ENCODE measurements around the gene IMP3.

IMP3 gene

GRCh38 chr15:75620058-75620820 is 19.8 kb downstream of the IMP3 start:
- no peak for DNase-seq

DNA sequence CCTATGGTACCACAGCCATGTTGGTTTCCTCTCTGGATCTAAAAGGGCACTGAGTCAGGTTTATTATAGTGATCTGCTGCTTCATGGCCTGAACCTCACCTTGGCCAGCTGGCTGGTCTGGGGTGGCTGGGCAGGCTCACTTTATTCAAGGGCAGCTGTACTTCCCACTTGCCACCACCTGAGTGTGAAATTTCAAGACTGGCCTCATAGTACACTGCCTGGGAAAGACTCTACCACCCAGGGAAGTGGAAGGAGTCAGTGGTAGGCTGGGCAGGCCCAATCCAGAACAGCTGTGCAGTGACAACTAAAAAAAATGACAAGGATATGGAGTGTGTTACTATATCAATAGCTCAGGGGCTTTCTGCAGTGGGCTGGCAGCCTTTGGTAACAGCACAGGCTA is 23.3 kb downstream of the IMP3 start:
- DNase-seq, result no peak

DNA sequence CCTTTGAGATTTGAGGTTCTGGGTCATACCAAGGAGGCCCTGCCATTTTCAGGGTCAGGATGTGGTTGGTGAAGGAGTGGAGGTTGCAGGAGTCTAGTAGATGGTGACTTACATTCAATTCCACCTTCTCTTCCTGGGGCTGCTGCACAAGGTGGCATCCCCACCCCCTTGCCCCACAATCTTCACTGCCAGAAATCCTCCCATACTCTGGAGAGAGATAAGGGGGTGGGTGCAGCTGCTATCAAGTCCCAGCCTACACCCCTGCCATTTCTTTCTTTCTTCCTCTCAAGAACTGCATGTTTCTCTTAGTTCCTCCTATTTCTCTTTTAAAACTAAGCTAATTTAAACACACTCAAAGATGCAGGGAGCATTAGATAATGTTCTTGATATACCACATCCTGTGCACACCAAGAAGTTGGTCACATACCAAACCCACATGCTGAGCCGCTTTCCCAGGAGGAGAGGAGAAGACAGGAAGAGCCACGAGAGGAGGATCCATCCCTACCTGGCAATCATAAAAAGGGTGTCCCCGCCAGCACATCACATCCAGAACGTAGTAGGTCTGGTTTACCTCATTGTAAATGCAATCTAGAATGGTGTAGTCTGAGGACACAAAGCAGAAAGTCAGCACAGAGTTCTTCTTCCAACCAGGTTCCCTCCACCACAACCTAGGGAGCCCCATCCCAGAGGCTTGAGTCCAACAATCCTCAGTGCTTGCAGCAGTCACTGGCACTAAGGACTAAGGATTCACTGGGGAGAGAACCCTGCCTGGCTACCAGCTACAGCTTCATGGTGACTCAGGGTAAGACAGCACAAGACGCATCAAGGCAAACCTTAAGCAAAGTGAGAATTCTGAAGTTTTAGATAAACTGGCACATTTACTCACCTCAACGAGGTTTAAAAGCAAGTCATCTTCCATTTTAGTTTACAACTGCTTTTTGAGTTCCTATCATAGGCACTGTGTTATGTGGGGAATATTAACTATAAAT is 33.0 kb downstream of the IMP3 start:
- DNase-seq, result peak in 2 of 5 experiments; percentile 49 to 85

DNA sequence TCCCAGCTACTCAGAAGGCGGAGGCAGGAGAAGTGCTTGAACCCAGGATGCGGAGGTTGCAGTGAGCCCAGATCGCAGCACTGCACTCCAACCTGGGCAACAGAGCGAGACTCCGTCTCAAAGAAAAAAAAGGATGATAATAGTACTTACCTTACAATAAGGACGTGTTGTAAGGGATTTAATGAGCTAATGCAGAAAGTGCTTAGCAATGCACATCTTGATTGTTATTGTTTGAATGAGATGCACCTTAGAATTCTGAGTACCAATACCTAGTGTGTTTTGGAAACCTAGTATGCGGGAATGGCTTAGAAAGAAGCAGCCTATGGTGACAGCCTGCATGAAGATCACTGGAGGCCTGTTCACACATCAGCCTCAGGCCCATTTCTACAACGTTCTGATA is 34.0 kb downstream of the IMP3 start:
- DNase-seq, result no peak

DNA sequence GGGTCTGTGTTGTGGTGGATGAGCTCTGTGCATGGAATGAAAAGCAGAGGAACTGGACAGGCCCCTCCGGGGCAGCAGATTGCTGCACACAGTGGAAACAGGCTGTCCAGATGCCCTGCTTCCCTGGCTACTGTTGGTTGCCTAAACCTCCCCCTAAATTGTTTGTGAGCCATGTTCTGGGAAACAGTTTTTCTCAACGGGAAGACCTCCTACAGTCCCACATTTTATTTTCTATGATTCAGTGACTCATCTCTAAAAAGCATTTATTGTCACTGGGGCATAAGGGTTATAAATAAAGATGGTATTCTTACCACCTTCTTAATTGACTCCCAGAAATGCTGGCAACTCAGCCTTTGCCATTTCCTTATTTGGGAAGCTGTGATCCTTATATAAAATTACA is 40.6 kb downstream of the IMP3 start:
- DNase-seq, result no peak

DNA sequence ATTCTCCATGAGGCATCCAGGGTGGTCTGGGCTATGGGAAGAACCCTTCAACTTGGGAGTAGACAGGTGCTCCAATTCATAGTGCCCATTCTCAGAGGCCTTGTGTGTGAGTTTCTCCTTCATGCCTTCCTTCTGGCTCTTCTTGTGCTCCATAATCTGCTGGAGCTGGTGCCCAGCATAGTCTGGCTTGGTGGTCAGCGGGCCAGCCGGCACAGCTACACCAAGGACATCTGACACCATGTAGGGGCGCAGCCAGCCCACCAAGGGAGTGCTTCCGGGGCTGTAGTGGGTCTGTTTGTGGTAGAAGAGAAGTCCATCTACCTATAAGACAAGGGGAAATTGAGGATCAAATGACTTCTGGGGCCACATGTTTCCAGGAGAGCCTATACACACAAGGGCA is 41.7 kb downstream of the IMP3 start:
- DNase-seq, result no peak

- DNase-seq, result peak in 2 of 5 experiments; percentile 7 to 75
Measured at GRCh38 chr15:75597667-75598341, 42.2 kb downstream of the IMP3 start.

DNA sequence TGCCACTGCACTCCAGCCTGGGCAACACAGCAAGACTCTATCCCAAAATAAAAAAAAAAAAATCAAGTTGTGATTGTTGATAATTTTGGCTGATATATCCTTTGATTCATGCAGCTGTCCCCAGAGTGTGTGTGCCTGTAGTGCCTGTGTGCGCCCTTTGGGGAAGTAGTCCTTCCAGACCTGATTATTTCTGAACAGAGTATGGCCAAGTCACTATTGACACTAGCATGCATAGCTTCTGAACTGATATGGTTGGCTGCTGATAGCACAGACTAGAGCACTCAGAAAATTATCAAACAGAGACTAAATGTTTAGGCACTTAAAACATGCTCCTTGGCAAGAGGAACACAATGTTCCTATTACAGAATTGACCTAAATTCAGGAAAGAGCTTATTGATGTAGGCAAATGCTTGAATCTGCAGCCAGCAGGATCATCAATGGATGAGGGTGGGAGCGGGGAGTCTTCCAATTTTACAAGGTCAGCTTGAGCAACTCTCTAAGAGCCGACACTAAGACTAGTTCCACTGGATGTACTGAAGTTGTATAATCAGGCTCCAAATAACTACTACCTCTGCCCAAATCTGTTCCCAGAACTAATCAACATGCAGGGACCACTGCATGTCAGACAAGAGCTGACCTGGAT is 43.2 kb downstream of the IMP3 start:
- no peak for DNase-seq

DNA sequence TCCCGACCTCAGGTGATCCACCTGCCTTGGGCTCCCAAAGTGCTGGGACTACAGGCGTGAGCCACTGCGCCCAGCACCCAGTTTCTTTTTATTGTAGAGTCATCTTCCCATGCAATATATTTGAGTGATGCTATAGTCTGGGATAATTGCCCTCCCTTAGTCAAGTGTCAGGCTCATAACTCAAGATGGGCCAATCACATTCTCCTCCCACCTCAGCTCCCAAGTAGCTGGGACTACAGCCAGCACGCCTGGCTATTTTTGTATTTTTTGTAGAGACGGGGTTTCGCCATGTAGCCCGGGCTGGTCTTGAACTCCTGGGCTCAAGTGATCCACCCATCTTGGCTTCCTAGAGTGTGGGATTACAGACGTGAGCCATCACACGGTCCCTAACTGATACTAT is 45.7 kb downstream of the IMP3 start:
- no peak for DNase-seq

DNA sequence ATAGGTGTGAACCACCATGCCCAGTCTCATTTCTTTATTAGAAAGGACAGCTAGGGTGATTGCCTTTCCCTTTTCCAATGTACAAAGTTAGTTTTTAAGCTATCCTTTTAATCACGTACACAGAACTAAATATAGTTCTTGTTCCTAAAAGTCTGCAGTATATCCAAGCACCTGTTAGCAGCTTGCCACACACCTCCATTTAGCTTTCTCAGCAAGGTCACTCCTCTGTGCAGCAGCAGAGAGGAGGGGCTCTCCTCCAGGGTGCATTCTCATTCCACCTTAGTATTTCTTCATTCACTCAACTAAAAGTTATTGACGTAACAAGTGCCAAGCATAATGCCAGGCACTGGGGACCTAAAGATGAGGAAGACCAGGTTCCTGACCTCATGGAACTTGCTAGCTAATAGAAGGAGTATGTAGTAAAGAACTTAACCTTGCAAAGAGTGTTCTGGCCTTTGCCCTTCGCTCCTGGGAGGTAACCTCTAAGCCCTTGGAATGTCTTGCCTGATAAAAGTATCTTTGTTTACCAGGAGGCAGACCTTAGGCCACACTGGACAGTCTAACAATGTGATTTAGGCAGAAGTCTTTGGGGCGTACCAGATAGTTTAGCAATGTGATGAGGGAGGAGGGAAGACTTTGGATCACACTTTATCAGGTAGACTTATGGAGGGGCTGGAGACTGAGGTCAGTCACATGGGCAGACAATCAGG is 48.2 kb downstream of the IMP3 start:
- no peak for DNase-seq

GRCh38 chr15:75590239-75590638 is 49.8 kb downstream of the IMP3 start:
- DNase-seq, result no peak

Data from T-helper 2 cell (primary cell).